ENCODE data around the gene SORT1.

The SORT1 gene

GRCh38 chr1:109300650-109301151, 97.0 kb downstream of the SORT1 start:
- H3K9me3 ChIP-seq (ENCODE audit: insufficient read depth, low read length): no peaks in the 10 kb centered on the region
- H3K79me2 ChIP-seq (ENCODE audit: low read length): no peaks in the 10 kb centered on the region
- no peak overlapping the region for H3K27ac ChIP-seq (ENCODE audit: low read length)
- no peak for TF ChIP-seq EZH2phosphoT487 (IDR thresholded peaks at IDR 0.05; ENCODE audit: low read depth)
- TF ChIP-seq CTCF (IDR thresholded peaks at IDR 0.05; ENCODE audit: low read depth, low read length): no peak
- H4K20me1 ChIP-seq (ENCODE audit: insufficient read depth, low read length): no peaks in the 10 kb centered on the region
- peaks cover under 1% of the 10 kb centered on the region; the same call in 1 of the 2 replicates for H3K27me3 ChIP-seq (ENCODE audit: low read depth, low read length)
- H3K4me3 ChIP-seq (ENCODE audit: low read length): no peak overlapping the region
- H3K4me2 ChIP-seq (ENCODE audit: low read length): no peak overlapping the region
- no peaks in the 10 kb centered on the region for H3K36me3 ChIP-seq (replicated peaks; ENCODE audit: low read depth, low read length)
- no peak overlapping the region for H2AFZ ChIP-seq (ENCODE audit: low read depth, low read length)
- H3K9ac ChIP-seq (ENCODE audit: low read length): no peak overlapping the region
- H3K4me1 ChIP-seq (ENCODE audit: low read length): no peaks in the 10 kb centered on the region

DNA sequence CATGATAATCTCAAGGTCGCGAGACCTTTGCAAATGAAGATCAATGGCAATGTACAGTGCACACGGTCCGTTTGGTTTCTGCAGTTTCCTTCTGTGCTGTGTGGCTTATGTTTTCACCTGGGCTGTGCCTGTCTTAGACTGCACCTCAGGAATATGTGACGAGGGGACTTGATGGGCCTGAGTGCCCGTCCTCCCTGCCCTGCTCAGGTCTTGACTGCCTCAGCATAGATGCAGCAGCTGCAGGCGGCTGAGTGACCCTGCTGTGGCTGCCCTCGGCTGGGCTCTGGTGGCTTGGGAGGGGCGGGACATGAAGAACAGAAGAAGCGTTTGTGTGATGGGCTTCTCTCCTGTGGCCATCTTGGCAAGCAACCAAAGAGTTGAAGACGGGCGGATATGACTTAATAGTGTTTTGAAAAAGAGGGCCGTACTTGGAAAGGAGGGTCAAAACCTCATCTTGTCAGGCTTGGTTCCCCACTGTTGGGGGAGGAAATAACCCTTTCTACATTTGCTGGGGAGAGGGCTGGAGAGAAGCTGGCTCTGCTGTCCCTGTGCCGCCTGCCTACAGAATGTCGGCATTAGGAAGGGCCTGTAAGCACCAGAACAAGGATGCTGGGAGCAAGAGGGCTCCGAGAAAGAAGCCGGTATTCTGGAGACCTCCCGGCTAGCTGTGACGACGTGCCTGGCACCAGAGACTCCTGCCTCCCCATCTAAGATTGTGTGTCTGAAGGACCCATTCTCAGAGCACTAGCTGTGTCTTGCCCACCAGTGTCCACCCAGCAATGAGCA, 98.0 kb downstream of the SORT1 start:
- H3K9me3 ChIP-seq (ENCODE audit: insufficient read depth, low read length): no peaks in the 10 kb centered on the region
- no peaks in the 10 kb centered on the region for H4K20me1 ChIP-seq (ENCODE audit: insufficient read depth, low read length)
- H3K4me3 ChIP-seq (ENCODE audit: low read length): no peak overlapping the region
- no peaks in the 10 kb centered on the region for H3K36me3 ChIP-seq (replicated peaks; ENCODE audit: low read depth, low read length)
- H3K4me1 ChIP-seq (ENCODE audit: low read length): peaks cover 3% of the 10 kb centered on the region
- no peak overlapping the region for H3K9ac ChIP-seq (ENCODE audit: low read length)
- no peaks in the 10 kb centered on the region for H3K79me2 ChIP-seq (ENCODE audit: low read length)
- H2AFZ ChIP-seq (ENCODE audit: low read depth, low read length): no peak overlapping the region
- no peak overlapping the region for H3K27ac ChIP-seq (ENCODE audit: low read length)
- peaks cover 10% of the 10 kb centered on the region for H3K27me3 ChIP-seq (ENCODE audit: low read depth, low read length)
- no peak for TF ChIP-seq EZH2phosphoT487 (IDR thresholded peaks at IDR 0.05; ENCODE audit: low read depth)
- no peak for TF ChIP-seq CTCF (IDR thresholded peaks at IDR 0.05; ENCODE audit: low read depth, low read length)
- H3K4me2 ChIP-seq (ENCODE audit: low read length): no peak overlapping the region

- no peak for TF ChIP-seq EZH2phosphoT487 (IDR thresholded peaks at IDR 0.05; ENCODE audit: low read depth)
- TF ChIP-seq CTCF (IDR thresholded peaks at IDR 0.05; ENCODE audit: low read depth, low read length): no peak
- no peak overlapping the region for H3K9ac ChIP-seq (ENCODE audit: low read length)
- H3K4me3 ChIP-seq (ENCODE audit: low read length): no peak overlapping the region
- H3K4me1 ChIP-seq (ENCODE audit: low read length): peaks cover 7% of the 10 kb centered on the region
- no peaks in the 10 kb centered on the region for H4K20me1 ChIP-seq (ENCODE audit: insufficient read depth, low read length)
- H3K36me3 ChIP-seq (replicated peaks; ENCODE audit: low read depth, low read length): no peaks in the 10 kb centered on the region
- H3K4me2 ChIP-seq (ENCODE audit: low read length): no peak overlapping the region
- H3K79me2 ChIP-seq (ENCODE audit: low read length): no peaks in the 10 kb centered on the region
- no peak overlapping the region for H2AFZ ChIP-seq (ENCODE audit: low read depth, low read length)
- peaks cover 12% of the 10 kb centered on the region for H3K27me3 ChIP-seq (ENCODE audit: low read depth, low read length)
- H3K9me3 ChIP-seq (ENCODE audit: insufficient read depth, low read length): no peaks in the 10 kb centered on the region
- H3K27ac ChIP-seq (ENCODE audit: low read length): no peak overlapping the region
Measured at GRCh38 chr1:109298666-109299557, 98.8 kb downstream of the SORT1 start.

DNA sequence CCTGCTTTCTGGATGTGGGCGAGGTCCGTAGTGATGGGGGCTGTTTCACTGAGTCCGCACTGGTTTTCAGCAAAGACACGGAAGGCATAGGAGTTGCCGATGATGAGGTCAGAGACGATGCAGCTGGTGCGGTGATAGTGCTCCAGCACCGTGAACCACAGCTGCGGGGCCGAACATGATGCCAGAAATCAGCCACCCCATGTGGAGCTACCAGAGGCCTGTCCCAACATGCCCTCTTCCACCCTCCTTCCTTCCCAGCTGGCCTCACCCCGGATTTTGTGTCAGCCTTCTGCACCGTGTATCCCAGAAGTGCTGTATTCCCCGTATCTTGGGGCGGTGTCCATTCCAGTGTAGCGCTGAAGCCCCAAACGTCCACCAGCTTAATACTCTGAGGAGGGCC, 100.9 kb downstream of the SORT1 start:
- Histone ChIP-seq H3K36me3 (replicated peaks; ENCODE audit: low read depth, low read length) (no peaks in the 10 kb centered on the region), H3K27me3 (ENCODE audit: low read depth, low read length) (peaks cover 14% of the 10 kb centered on the region), H3K4me1 (ENCODE audit: low read length) (peaks cover 7% of the 10 kb centered on the region), H3K79me2 (ENCODE audit: low read length) (no peaks in the 10 kb centered on the region), H4K20me1 (ENCODE audit: insufficient read depth, low read length) (no peaks in the 10 kb centered on the region), H3K4me2 (ENCODE audit: low read length) (no peak overlapping the region), H3K4me3 (ENCODE audit: low read length) (no peak overlapping the region), H3K9ac (ENCODE audit: low read length) (no peak overlapping the region), H2AFZ (ENCODE audit: low read depth, low read length) (no peak overlapping the region), H3K9me3 (ENCODE audit: insufficient read depth, low read length) (no peaks in the 10 kb centered on the region), H3K27ac (ENCODE audit: low read length) (no peak overlapping the region)
- no peak for TF ChIP-seq EZH2phosphoT487 (IDR thresholded peaks at IDR 0.05; ENCODE audit: low read depth)
- TF ChIP-seq CTCF (IDR thresholded peaks at IDR 0.05; ENCODE audit: low read depth, low read length): no peak
